Natural killer cell (primary cell): ENCODE measurements around the gene RAB6B. TPM values are rescaled to one million over a fixed set of nuclear protein-coding genes. Genes with fewer than 3 reads are reported as not detected.

ENCODE experiments used
- ATAC-seq, 3 donors: fragments of 150-1000 bp in 2 of 3; fragments of 200-7000 bp in 1 of 3; cut with Tn5 transposase; 1 replicate in 1 of 3; 2 replicates in 2 of 3; pipeline ENCODE4 v1.10.0; 2021; ENCODE audit warnings: mild to moderate bottlenecking in 2 of 3, moderate library complexity in 2 of 3
- DNase-seq, 2 donors: peaks; one replicate each; pipeline versions ENCODE4 v3.0.0 to v3.0.0-alpha.2; 2013 to 2021; ENCODE audit warnings: mixed read lengths in 1 of 2
- H3K27ac ChIP-seq: one replicate; pipeline ENCODE4 v1.5.1; 2013; ENCODE audit warnings: mild to moderate bottlenecking, low read length
- H3K27me3 ChIP-seq: one replicate; pipeline ENCODE4 v1.6.1; 2013; ENCODE audit warnings: low read length; ENCODE audit not compliant: control insufficient read depth, insufficient read depth
- H3K36me3 ChIP-seq: one replicate; pipeline ENCODE4 v1.6.1; 2013; ENCODE audit warnings: low read length; ENCODE audit not compliant: control insufficient read depth, insufficient read depth
- H3K4me1 ChIP-seq: one replicate; pipeline ENCODE4 v1.6.1; 2013; ENCODE audit warnings: low read length; ENCODE audit not compliant: control insufficient read depth, insufficient read depth
- H3K4me3 ChIP-seq: one replicate; pipeline ENCODE4 v1.5.1; 2013; ENCODE audit warnings: low read length
- H3K9me3 ChIP-seq: one replicate; pipeline ENCODE4 v1.6.1; 2013; ENCODE audit warnings: low read length; ENCODE audit not compliant: control insufficient read depth, insufficient read depth
- H3K27ac Mint-ChIP-seq, 2 donors: one replicate each; pipeline ENCODE4 v1.8.0; 2022; ENCODE audit warnings: mild to moderate bottlenecking in 2 of 2, mixed read lengths in 2 of 2, moderate library complexity in 1 of 2
- H3K27me3 Mint-ChIP-seq, 2 donors: one replicate each; pipeline ENCODE4 v1.8.0; 2022; ENCODE audit warnings: low read depth in 2 of 2, mixed read lengths in 2 of 2
- H3K36me3 Mint-ChIP-seq: one replicate; pipeline ENCODE4 v1.8.0; 2022; ENCODE audit warnings: mixed read lengths
- H3K4me1 Mint-ChIP-seq, 2 donors: one replicate each; pipeline ENCODE4 v1.8.0; 2022; ENCODE audit warnings: mixed read lengths in 2 of 2
- H3K4me3 Mint-ChIP-seq: one replicate; pipeline ENCODE4 v1.8.0; 2022; ENCODE audit warnings: mild to moderate bottlenecking, moderate library complexity, mixed read lengths
- H3K9me3 Mint-ChIP-seq, 2 donors: one replicate each; pipeline ENCODE4 v1.8.0; 2022; ENCODE audit warnings: mixed read lengths in 2 of 2
- CTCF ChIP-seq: fragments of 200-600 bp; IDR thresholded peaks from one replicate; pipeline ENCODE4 v1.8.0; 2022; ENCODE audit warnings: antibody characterized with exemption
- WGBS: methylation state at CpG from one replicate; pipeline ENCODE4 v1.1.7; 2013; ENCODE audit warnings: missing lambda C conversion rate; ENCODE audit not compliant: insufficient coverage; 5-methylcytosine and 5-hydroxymethylcytosine counted together
- intact Hi-C: fragments of 100-400 bp; cut with micrococcal nuclease; formaldehyde crosslinking; loops from one replicate; pipeline ENCODE4 v1.14.2; 2022
- total RNA-seq, 4 donors: library from RNA; stranded (reverse); fragments of 120-200 nt in 1 of 4; gene quantifications; one replicate each; pipeline versions ENCODE4 v1.2.3 to v1.2.4, GENCODE V29; 2013 to 2022

RAB6B gene
- total RNA-seq, 3 donors from 2014 or later (not counting 1 experiment from before 2014, with no cell fraction given): 1.4 to 2.7 (median 1.6) TPM

GRCh38 chr3:133887803-133888703 is 7.6 kb downstream of the RAB6B start:
- no peak overlapping the region for H3K4me3 Mint-ChIP-seq
- Histone ChIP-seq H3K36me3 (no peaks in the 10 kb centered on the region), H3K9me3 (no peaks in the 10 kb centered on the region), H3K27ac (no peak overlapping the region), H3K27me3 (no peaks in the 10 kb centered on the region), H3K4me3 (no peak overlapping the region), H3K4me1 (peaks cover 5% of the 10 kb centered on the region)
- H3K36me3 Mint-ChIP-seq: no peaks in the 10 kb centered on the region
- DNase-seq (no peak), ATAC-seq (no peak)
- TF ChIP-seq CTCF: no peak
- peaks cover 9 to 17% of the 10 kb centered on the region in 2 donors for H3K27me3 Mint-ChIP-seq
- 46% methylated on average over 8 of the region's 8 CpGs for WGBS
- no peak overlapping the region for H3K27ac Mint-ChIP-seq
- intact Hi-C loops: no loop called here
- no peaks in the 10 kb centered on the region for H3K4me1 Mint-ChIP-seq
- H3K9me3 Mint-ChIP-seq: no peaks in the 10 kb centered on the region

GRCh38 chr3:133887074-133887802 is 8.4 kb downstream of the RAB6B start:
- H3K27me3 ChIP-seq: no peaks in the 10 kb centered on the region
- H3K4me3 Mint-ChIP-seq: no peak overlapping the region
- no peaks in the 10 kb centered on the region for H3K9me3 Mint-ChIP-seq
- intact Hi-C loops: no loop called here
- H3K4me3 ChIP-seq: no peak overlapping the region
- no peak for ATAC-seq
- no peaks in the 10 kb centered on the region for H3K9me3 ChIP-seq
- H3K27me3 Mint-ChIP-seq: peaks cover 1 to 9% of the 10 kb centered on the region in 2 donors
- no peaks in the 10 kb centered on the region for H3K36me3 Mint-ChIP-seq
- H3K4me1 Mint-ChIP-seq: peaks cover 2 to 5% of the 10 kb centered on the region in 2 donors
- H3K27ac Mint-ChIP-seq: no peak overlapping the region
- no peak for DNase-seq
- H3K27ac ChIP-seq: no peak overlapping the region
- WGBS: 76% methylated on average over 4 of the region's 4 CpGs
- H3K4me1 ChIP-seq: peaks cover 11% of the 10 kb centered on the region
- no peak for TF ChIP-seq CTCF
- H3K36me3 ChIP-seq: no peaks in the 10 kb centered on the region

- peaks cover 20% of the 10 kb centered on the region for H3K4me1 ChIP-seq
- Mint-ChIP-seq H3K9me3 (no peaks in the 10 kb centered on the region), H3K36me3 (no peaks in the 10 kb centered on the region), H3K27ac (no peak overlapping the region), H3K27me3 (peaks cover 0 to 9% of the 10 kb centered on the region in 2 donors), H3K4me3 (no peak overlapping the region), H3K4me1 (peaks cover 7 to 16% of the 10 kb centered on the region in 2 donors)
- ATAC-seq (no peak), DNase-seq (no peak)
- no peak overlapping the region for H3K27ac ChIP-seq
- 86% methylated on average over 6 of the region's 7 CpGs for WGBS
- no peak overlapping the region for H3K4me3 ChIP-seq
- H3K9me3 ChIP-seq: no peaks in the 10 kb centered on the region
- intact Hi-C loops: no loop called here
- TF ChIP-seq CTCF: no peak
- H3K27me3 ChIP-seq: no peaks in the 10 kb centered on the region
- H3K36me3 ChIP-seq: no peaks in the 10 kb centered on the region
Measured at GRCh38 chr3:133886031-133886722, 9.5 kb downstream of the RAB6B start.
